ENCODE data around the gene POLR1H.
A peak's percentile ranks its signal among the peaks of the same experiment; 100 is the strongest.

The POLR1H gene

DNA sequence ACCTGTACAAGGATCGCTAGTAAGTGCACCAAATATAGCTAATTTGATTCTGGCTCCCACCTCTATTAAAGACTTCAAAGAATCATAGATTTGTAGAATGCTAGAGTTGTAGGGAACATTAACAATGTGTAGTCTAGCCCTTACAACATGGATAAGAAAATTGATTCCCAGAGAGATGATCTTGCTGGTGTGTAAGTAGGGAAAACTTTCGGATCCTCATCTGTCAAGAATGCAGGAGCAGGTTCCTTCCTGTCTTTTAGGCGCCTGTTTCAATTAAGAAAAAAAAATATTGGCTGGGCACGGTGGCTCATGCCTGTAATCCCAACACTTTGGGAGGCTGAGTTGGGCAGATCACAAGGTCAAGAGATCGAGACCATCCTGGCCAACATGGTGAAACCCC lies 26.8 kb downstream of the POLR1H start:
- no peak overlapping the region for H3K4me3 ChIP-seq (ENCODE audit: low read length)
- DNase-seq (ENCODE audit: low read depth, low spot score) = no peak

- no peak overlapping the region for H3K4me3 ChIP-seq (ENCODE audit: low read length)
- no peak for DNase-seq (ENCODE audit: low read depth, low spot score)
Measured at GRCh38 chr6:30091577-30092381, 30.7 kb downstream of the POLR1H start.

DNA sequence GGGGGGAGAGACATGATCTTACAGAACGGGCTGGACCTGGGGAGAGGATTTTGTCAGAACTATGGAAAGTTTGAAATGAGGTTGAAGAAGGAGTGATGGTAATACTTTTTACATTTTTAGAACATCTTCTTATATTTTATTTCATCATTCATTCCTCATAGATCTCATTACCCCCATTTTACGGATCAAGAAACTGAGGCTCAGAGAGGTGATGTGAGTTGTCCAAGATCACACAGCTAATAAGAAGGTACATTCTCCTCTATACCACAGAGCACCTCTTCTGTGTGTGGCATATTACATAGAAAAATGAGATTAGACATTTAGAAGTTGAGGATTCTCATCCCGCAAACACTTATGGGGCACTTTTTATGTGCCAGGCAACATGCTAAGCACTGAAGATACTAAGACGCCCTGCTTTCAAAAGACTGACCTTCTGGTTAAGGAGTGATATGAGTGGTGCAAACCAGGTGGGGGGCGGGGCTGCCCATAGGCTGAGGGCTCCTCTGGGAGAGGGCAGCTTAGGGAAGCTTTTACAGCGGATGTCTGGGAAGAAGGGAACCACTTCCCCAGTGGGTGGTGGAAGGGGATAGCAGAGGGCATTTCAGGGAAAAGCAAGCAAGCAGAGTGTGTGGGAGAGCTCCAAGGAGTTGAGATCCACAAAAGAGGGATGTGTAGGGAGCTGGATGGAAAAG lies 31.9 kb downstream of the POLR1H start:
- no peak for DNase-seq (ENCODE audit: low read depth, low spot score)
- no peak overlapping the region for H3K4me3 ChIP-seq (ENCODE audit: low read length)

GRCh38 chr6:30093951-30094661 lies 33.0 kb downstream of the POLR1H start:
- H3K4me3 ChIP-seq (ENCODE audit: low read length) = no peak overlapping the region
- DNase-seq (ENCODE audit: low read depth, low spot score) = no peak

DNA sequence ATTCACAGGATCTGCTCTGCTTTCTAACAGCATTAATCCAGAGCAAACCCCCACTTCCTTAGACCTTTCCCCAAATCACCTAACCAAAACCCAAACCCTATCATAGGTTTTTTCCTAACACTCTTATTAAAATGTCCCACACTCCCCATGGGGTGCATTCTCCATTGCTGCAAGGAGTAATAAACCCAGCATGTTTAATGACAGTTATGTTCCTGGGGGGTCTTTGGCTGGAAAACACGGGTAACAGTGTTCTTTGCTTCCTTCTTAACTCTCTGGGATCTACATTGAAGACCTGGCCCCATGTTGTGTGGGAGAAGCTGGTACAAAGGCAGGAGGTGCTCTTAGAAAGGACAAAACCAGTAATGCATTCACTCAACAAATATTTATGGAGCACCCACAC lies 35.8 kb downstream of the POLR1H start:
- DNase-seq (ENCODE audit: low read depth, low spot score) = no peak
- no peak overlapping the region for H3K4me3 ChIP-seq (ENCODE audit: low read length)

- no peak overlapping the region for H3K4me3 ChIP-seq (ENCODE audit: low read length)
- peak; percentile 53 for DNase-seq (ENCODE audit: low read depth, low spot score)
Measured at GRCh38 chr6:30097902-30098768, 37.1 kb downstream of the POLR1H start.

DNA sequence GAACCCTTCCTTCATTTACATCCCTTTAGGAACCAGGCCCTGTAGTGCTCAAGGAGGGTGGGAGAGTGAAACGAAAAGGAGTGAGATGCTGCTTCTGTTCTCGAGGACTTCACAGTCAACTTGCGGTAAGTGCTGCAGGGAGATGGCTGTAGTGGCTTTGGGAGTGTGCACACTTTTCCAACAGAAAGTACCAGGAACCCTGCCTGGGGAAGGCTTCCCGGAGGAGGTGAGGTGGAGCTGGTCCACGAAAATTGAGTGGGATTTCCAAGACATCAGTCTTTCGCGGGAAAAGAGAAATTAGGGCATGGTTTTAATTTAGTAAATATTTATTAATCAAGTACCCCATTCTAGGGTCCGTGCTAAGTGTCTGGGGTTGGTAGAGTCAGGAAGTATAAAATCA lies 39.1 kb downstream of the POLR1H start:
- no peak for DNase-seq (ENCODE audit: low read depth, low spot score)
- H3K4me3 ChIP-seq (ENCODE audit: low read length) = no peak overlapping the region

DNA sequence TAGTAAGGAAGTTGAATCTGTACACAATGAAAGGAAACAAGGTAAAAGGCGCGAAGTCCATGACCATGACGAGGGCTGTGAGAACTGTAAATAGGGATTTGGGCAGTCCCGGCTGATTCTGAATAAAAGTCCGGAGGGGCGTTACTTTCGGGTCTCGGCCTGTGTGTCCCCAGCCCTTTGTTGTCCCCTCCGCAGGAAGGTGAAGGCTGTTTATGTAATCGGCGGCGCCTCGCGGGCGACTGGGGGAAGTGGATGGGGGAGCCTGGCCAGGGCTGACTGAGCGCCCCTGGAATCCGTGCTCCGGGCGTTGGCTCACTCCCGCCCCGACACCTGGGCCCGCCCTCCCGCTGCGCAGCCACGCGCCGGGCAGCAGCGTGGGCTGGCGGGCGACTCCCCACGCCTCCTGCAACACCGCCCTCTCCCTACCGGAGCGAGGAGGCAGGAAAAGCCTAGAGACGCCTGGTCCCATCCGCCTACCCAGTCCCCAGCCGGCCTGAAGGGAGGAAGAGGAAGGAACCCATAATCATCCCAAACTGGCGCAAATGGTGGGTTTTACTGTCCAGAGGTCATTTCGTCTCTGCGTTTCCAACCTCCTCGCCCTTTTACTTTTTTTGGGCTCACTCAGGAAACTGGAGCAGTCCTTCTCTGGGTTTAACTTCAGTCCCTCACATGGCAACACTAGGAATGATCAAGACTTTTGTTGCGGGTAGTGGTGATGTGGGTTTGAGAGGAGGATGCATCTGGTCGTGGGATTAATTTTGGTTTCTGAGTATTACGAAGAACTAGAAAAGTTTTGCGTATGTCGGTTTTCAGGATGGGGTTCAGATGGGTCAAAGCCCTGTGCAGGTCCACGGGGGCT lies 39.7 kb downstream of the POLR1H start:
- DNase-seq (ENCODE audit: low read depth, low spot score) = peak; percentile 53
- H3K4me3 ChIP-seq (ENCODE audit: low read length) = no peak overlapping the region

GRCh38 chr6:30101444-30102413 lies 40.7 kb downstream of the POLR1H start:
- no peak overlapping the region for H3K4me3 ChIP-seq (ENCODE audit: low read length)
- DNase-seq (ENCODE audit: low read depth, low spot score) = no peak

GRCh38 chr6:30102414-30102969 lies 41.4 kb downstream of the POLR1H start:
- DNase-seq (ENCODE audit: low read depth, low spot score) = no peak
- no peak overlapping the region for H3K4me3 ChIP-seq (ENCODE audit: low read length)

GRCh38 chr6:30102970-30103871 lies 42.2 kb downstream of the POLR1H start:
- H3K4me3 ChIP-seq (ENCODE audit: low read length) = peak overlapping the region; percentile 54
- peak; percentile 82 for DNase-seq (ENCODE audit: low read depth, low spot score)

DNA sequence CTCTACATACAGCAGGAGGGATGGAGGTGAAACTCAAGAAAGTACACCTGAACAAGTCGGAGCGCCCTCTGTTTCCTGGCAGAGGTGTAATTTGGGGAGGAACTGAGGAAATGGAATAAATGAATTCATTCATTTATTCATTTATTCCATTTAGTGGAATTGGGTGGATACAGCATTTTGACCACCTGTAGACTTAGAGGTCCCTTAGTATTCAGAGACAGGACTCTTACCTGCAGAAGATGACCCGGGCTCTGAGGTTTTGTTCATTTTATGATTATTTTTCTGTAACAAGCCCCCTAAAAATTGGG lies 42.8 kb downstream of the POLR1H start:
- no peak for DNase-seq (ENCODE audit: low read depth, low spot score)
- H3K4me3 ChIP-seq (ENCODE audit: low read length) = no peak overlapping the region

GRCh38 chr6:30104661-30105060 lies 43.6 kb downstream of the POLR1H start:
- H3K4me3 ChIP-seq (ENCODE audit: low read length) = no peak overlapping the region

DNA sequence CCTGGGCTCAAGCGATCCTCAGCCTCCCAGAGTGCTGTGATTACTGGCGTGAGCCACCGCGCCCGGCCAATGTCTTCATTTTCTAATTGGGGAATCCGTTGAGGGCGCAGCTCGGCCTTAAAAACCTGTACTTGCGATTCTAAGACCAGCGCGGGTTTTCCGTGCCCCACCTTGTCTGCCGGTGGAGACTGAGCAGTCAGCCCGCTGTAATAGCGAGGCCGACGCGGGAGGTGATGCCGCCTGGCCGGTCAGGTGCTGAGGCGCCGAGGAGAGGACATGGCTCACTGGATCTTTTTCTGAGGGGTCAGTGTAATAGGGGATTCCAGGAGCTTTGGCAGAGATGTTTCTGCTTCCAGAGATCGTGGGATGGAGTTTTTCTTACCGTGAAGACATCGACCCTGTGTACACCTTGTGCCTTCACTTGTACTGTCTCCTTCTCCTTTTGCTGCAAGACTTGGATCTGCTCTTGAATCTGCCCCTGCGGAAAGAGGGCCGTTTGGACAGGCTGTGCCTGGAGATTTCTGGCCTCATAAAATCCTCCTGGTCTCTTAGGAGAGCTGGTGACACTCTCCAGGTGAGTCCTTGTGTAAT lies 50.3 kb downstream of the POLR1H start:
- DNase-seq (ENCODE audit: low read depth, low spot score) = no peak
- no peak overlapping the region for H3K4me3 ChIP-seq (ENCODE audit: low read length)

More at GRCh38 chr6:30104661-30105060, 43.6 kb downstream of the POLR1H start:
- DNase-seq (ENCODE audit: low read depth, low spot score) = no peak

- H3K4me3 ChIP-seq (ENCODE audit: low read length) = no peak overlapping the region
- DNase-seq (ENCODE audit: low read depth, low spot score) = no peak
Measured at GRCh38 chr6:30112402-30112994, 51.4 kb downstream of the POLR1H start.
